ENCODE measurements around the gene KRTAP10-6.

Gene KRTAP10-6

GRCh38 chr21:44598061-44598460, 5.8 kb upstream of the KRTAP10-6 start:
- TF ChIP-seq CTCF (IDR thresholded peaks at IDR 0.05; ENCODE audit: insufficient read depth, low read length) (no peak), POLR2AphosphoS5 (IDR thresholded peaks at IDR 0.05; ENCODE audit: low read depth) (no peak)
- TF ChIP-seq, protein P1, sequence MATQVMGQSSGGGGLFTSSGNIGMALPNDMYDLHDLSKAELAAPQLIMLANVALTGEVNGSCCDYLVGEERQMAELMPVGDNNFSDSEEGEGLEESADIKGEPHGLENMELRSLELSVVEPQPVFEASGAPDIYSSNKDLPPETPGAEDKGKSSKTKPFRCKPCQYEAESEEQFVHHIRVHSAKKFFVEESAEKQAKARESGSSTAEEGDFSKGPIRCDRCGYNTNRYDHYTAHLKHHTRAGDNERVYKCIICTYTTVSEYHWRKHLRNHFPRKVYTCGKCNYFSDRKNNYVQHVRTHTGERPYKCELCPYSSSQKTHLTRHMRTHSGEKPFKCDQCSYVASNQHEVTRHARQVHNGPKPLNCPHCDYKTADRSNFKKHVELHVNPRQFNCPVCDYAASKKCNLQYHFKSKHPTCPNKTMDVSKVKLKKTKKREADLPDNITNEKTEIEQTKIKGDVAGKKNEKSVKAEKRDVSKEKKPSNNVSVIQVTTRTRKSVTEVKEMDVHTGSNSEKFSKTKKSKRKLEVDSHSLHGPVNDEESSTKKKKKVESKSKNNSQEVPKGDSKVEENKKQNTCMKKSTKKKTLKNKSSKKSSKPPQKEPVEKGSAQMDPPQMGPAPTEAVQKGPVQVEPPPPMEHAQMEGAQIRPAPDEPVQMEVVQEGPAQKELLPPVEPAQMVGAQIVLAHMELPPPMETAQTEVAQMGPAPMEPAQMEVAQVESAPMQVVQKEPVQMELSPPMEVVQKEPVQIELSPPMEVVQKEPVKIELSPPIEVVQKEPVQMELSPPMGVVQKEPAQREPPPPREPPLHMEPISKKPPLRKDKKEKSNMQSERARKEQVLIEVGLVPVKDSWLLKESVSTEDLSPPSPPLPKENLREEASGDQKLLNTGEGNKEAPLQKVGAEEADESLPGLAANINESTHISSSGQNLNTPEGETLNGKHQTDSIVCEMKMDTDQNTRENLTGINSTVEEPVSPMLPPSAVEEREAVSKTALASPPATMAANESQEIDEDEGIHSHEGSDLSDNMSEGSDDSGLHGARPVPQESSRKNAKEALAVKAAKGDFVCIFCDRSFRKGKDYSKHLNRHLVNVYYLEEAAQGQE (IDR thresholded peaks at IDR 0.05; ENCODE audit: insufficient replicate concordance, low read depth), result no peak
- no peak overlapping the region for H3K4me3 ChIP-seq (replicated peaks; ENCODE audit: insufficient read depth, low read length)
- no peaks in the 10 kb centered on the region for H3K27me3 ChIP-seq (ENCODE audit: insufficient read depth, poor library complexity, severe bottlenecking)
- no peak for DNase-seq (ENCODE audit: low read depth in 1 of 2, low spot score in 1 of 2)
- H3K27ac ChIP-seq (replicated peaks), result no peak overlapping the region

DNA sequence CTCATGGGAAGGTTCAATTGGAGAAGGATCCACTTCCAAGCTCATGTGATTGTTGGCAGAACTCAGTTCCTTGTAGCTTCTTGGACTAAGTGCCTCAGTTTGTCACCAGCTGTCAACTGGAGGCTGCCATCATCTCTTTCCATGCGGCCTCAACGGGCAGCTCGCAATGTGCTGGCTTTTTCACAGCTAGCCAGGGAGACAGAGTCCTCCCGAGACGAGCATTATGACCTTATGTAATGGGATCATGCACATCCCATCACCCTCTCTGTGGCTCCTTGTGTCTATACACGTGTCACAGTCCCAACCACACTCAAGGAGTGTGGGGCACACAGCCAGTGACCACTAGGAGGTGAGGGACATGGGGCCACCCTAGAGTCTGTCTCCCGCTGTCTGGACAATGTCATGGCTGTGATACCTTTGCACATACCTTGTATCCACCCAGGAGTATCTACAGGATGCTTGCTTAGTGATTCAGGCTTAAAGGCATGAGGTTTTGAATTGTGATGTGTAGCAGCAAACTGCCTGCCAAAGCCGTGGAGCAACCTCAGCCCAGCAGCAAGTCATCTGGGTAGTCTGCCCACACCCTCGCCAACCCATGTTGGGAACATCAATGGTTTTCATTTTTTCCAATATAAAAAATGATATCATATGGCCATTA, 3.9 kb upstream of the KRTAP10-6 start:
- Histone ChIP-seq H3K4me3 (replicated peaks; ENCODE audit: insufficient read depth, low read length) (no peak overlapping the region), H3K27me3 (ENCODE audit: insufficient read depth, poor library complexity, severe bottlenecking) (no peaks in the 10 kb centered on the region), H3K27ac (replicated peaks) (no peak overlapping the region)
- no peak for DNase-seq (ENCODE audit: low read depth in 1 of 2, low spot score in 1 of 2)
- TF ChIP-seq POLR2AphosphoS5 (IDR thresholded peaks at IDR 0.05; ENCODE audit: low read depth) (no peak), GABPA (IDR thresholded peaks at IDR 0.05; ENCODE audit: low read depth) (no peak), SPI1 (IDR thresholded peaks at IDR 0.05; ENCODE audit: borderline replicate concordance, low read depth) (no peak), CTCF (IDR thresholded peaks at IDR 0.05; ENCODE audit: insufficient read depth, low read length) (no peak)
- TF ChIP-seq, protein P1 (IDR thresholded peaks at IDR 0.05; ENCODE audit: insufficient replicate concordance, low read depth), result no peak

DNA sequence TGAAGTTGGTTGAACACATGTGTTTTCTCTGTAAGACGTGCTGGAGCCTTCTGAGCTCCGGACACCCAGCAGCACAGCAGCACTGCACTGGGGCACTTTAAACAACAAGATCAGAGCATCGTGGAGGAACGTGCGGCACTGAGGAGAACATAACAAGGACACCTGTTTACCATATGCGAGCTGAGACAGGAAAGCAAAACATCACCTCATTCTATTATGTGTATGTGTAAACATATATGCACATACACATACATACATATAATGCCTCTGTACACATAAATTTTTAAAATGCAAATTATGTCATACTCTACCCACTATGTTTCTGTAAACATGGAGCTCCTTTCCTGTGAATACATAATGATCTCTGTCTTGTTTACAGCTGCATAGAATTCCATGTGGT, 3.2 kb upstream of the KRTAP10-6 start:
- TF ChIP-seq GABPA (IDR thresholded peaks at IDR 0.05; ENCODE audit: low read depth) (no peak), SPI1 (IDR thresholded peaks at IDR 0.05; ENCODE audit: borderline replicate concordance, low read depth) (no peak), CTCF (IDR thresholded peaks at IDR 0.05; ENCODE audit: insufficient read depth, low read length) (no peak), POLR2AphosphoS5 (IDR thresholded peaks at IDR 0.05; ENCODE audit: low read depth) (no peak)
- TF ChIP-seq, protein P1 (IDR thresholded peaks at IDR 0.05; ENCODE audit: insufficient replicate concordance, low read depth), result no peak
- Histone ChIP-seq H3K27me3 (ENCODE audit: insufficient read depth, poor library complexity, severe bottlenecking) (no peaks in the 10 kb centered on the region), H3K27ac (replicated peaks) (no peak overlapping the region), H3K4me3 (replicated peaks; ENCODE audit: insufficient read depth, low read length) (no peak overlapping the region)
- DNase-seq (ENCODE audit: low read depth in 1 of 2, low spot score in 1 of 2), result no peak

Data from HL-60 (cell line).